ENCODE results near the gene ZC3H7A.

ZC3H7A gene

GRCh38 chr16:11719171-11719570, 77.9 kb downstream of the ZC3H7A start:
- DNase-seq (ENCODE audit: low read depth in 2 of 2) = no peak
- no peak overlapping the region for H3K4me3 ChIP-seq (replicated peaks in 1 of 2; ENCODE audit: low read depth in 2 of 2, low read length in 2 of 2)
- TF ChIP-seq CTCF (IDR thresholded peaks at IDR 0.05; ENCODE audit: low read depth, low read length) = no peak

- no peak overlapping the region for H3K4me3 ChIP-seq (replicated peaks in 1 of 2; ENCODE audit: low read depth in 2 of 2, low read length in 2 of 2)
- TF ChIP-seq CTCF (IDR thresholded peaks at IDR 0.05; ENCODE audit: low read depth, low read length) = no peak
- no peak for DNase-seq (ENCODE audit: low read depth in 2 of 2)
Measured at GRCh38 chr16:11717811-11718210, 79.2 kb downstream of the ZC3H7A start.

- H3K4me3 ChIP-seq (replicated peaks in 1 of 2; ENCODE audit: low read depth in 2 of 2, low read length in 2 of 2) = no peak overlapping the region
- no peak for TF ChIP-seq CTCF (IDR thresholded peaks at IDR 0.05; ENCODE audit: low read depth, low read length)
- no peak for DNase-seq (ENCODE audit: low read depth in 2 of 2)
Measured at GRCh38 chr16:11716336-11716735, 80.7 kb downstream of the ZC3H7A start.

GRCh38 chr16:11715246-11715947, 81.7 kb downstream of the ZC3H7A start:
- no peak for DNase-seq (ENCODE audit: low read depth in 2 of 2)
- no peak for TF ChIP-seq CTCF (IDR thresholded peaks at IDR 0.05; ENCODE audit: low read depth, low read length)
- no peak overlapping the region for H3K4me3 ChIP-seq (replicated peaks in 1 of 2; ENCODE audit: low read depth in 2 of 2, low read length in 2 of 2)

- no peak overlapping the region for H3K4me3 ChIP-seq (replicated peaks in 1 of 2; ENCODE audit: low read depth in 2 of 2, low read length in 2 of 2)
- TF ChIP-seq CTCF (IDR thresholded peaks at IDR 0.05; ENCODE audit: low read depth, low read length) = no peak
- DNase-seq (ENCODE audit: low read depth in 2 of 2) = no peak
Measured at GRCh38 chr16:11712122-11712521, 84.9 kb downstream of the ZC3H7A start.

- no peak overlapping the region for H3K4me3 ChIP-seq (replicated peaks in 1 of 2; ENCODE audit: low read depth in 2 of 2, low read length in 2 of 2)
- TF ChIP-seq CTCF (IDR thresholded peaks at IDR 0.05; ENCODE audit: low read depth, low read length) = no peak
- no peak for DNase-seq (ENCODE audit: low read depth in 2 of 2)
Measured at GRCh38 chr16:11711662-11712061, 85.4 kb downstream of the ZC3H7A start.

- no peak for TF ChIP-seq CTCF (IDR thresholded peaks at IDR 0.05; ENCODE audit: low read depth, low read length)
- DNase-seq (ENCODE audit: low read depth in 2 of 2) = peak; percentile 35 to 36
Measured at GRCh38 chr16:11708421-11708820, 88.6 kb downstream of the ZC3H7A start.

More at GRCh38 chr16:11708421-11708820, 88.6 kb downstream of the ZC3H7A start:
- H3K4me3 ChIP-seq (replicated peaks in 1 of 2; ENCODE audit: low read depth in 2 of 2, low read length in 2 of 2) = no peak overlapping the region
